H1 (cell line): ENCODE measurements around the gene GARS1. TPM values are rescaled to one million over a fixed set of nuclear protein-coding genes. Genes with fewer than 3 reads are reported as not detected.

Experiments
- CTCF ChIA-PET: fragments of 300-600 bp; sonication (Branson Sonifier 250); formaldehyde crosslinking; loops from one replicate; lab custom pipeline; 2021; ENCODE audit not compliant: partially characterized antibody; lab: Charles Lee
- POLR2A ChIA-PET: fragments of 300-600 bp; sonication (Branson Sonifier 250); formaldehyde crosslinking; loops from one replicate; lab custom pipeline; 2021; ENCODE audit warnings: inconsistent platforms; ENCODE audit not compliant: partially characterized antibody; lab: Charles Lee
- DNase-seq, 2 experiments: peaks; one replicate each; pipeline versions ENCODE4 v3.0.0 to v3.0.0-alpha.2; 2010 to 2022; ENCODE audit warnings: low spot score in 2 of 2, low read depth in 1 of 2, mixed read lengths in 1 of 2
- FAIRE-seq: peaks from 2 replicates; lab custom pipeline; 2011; peaks lifted over from hg19 to GRCh38; lab: Jason Lieb, UNC
- H2AFZ ChIP-seq: 2 replicates; pipeline ENCODE4 v1.8.1; 2012; ENCODE audit warnings: low read length, inconsistent platforms
- H2AK5ac ChIP-seq: 2 replicates; pipeline ENCODE4 v1.6.1; 2013; ENCODE audit warnings: low read depth, low read length
- H2BK120ac ChIP-seq: replicated peaks from 2 replicates; pipeline ENCODE3; 2013; ENCODE audit warnings: low read depth, low read length, inconsistent platforms
- H2BK12ac ChIP-seq: 2 replicates; pipeline ENCODE4 v1.6.1; 2013; ENCODE audit warnings: low read depth, low read length
- H2BK15ac ChIP-seq: 2 replicates; pipeline ENCODE4 v1.6.1; 2013; ENCODE audit warnings: low read length
- H2BK20ac ChIP-seq: 2 replicates; pipeline ENCODE4 v1.6.1; 2013; ENCODE audit warnings: low read length
- H2BK5ac ChIP-seq: 2 replicates; pipeline ENCODE4 v1.6.1; 2013; ENCODE audit warnings: low read depth, low read length
- H3K14ac ChIP-seq: 2 replicates; pipeline ENCODE4 v1.6.1; 2013; ENCODE audit warnings: inconsistent platforms; ENCODE audit not compliant: insufficient read length
- H3K18ac ChIP-seq: 2 replicates; pipeline ENCODE4 v1.6.1; 2013; ENCODE audit warnings: low read length; ENCODE audit errors: extremely low read depth
- H3K23ac ChIP-seq: 2 replicates; pipeline ENCODE4 v1.6.1; 2013; ENCODE audit warnings: inconsistent platforms; ENCODE audit not compliant: insufficient read length
- H3K23me2 ChIP-seq: 2 replicates; pipeline ENCODE4 v1.6.1; 2013; ENCODE audit warnings: low read depth, low read length
- H3K27ac ChIP-seq: 2 replicates; pipeline ENCODE4 v1.6.1; 2011; ENCODE audit warnings: low read depth, low read length, inconsistent platforms
- H3K27me3 ChIP-seq, 4 experiments: replicated peaks in 1 of 4; 1 replicate in 1 of 4; 2 replicates in 3 of 4; pipeline versions ENCODE4 v1.6.1 to v1.8.1; 2011 to 2013; ENCODE audit warnings: low read length in 3 of 4, mild to moderate bottlenecking in 3 of 4, inconsistent platforms in 2 of 4, mixed read lengths in 2 of 4, moderate library complexity in 1 of 4; ENCODE audit not compliant: control insufficient read depth in 3 of 4, insufficient read depth in 3 of 4; ENCODE audit errors: extremely low read depth in 1 of 4
- H3K36me3 ChIP-seq, 4 experiments: 2 replicates each; pipeline versions ENCODE4 v1.6.1 to v1.8.1; 2011 to 2013; ENCODE audit warnings: mild to moderate bottlenecking in 4 of 4, low read length in 3 of 4, moderate library complexity in 2 of 4, control low read depth in 1 of 4, inconsistent platforms in 1 of 4; ENCODE audit not compliant: insufficient read depth in 4 of 4, control insufficient read depth in 2 of 4
- H3K4ac ChIP-seq: replicated peaks from 2 replicates; pipeline ENCODE3; 2013; ENCODE audit warnings: low read length, low read depth, mixed read lengths, inconsistent platforms; ENCODE audit not compliant: insufficient read length
- H3K4me1 ChIP-seq, 4 experiments: replicated peaks in 1 of 4; 1 replicate in 1 of 4; 2 replicates in 3 of 4; pipeline versions ENCODE4 v1.6.1 to v1.8.1; 2011 to 2013; ENCODE audit warnings: low read length in 3 of 4, inconsistent platforms in 2 of 4, mixed read lengths in 1 of 4; ENCODE audit not compliant: insufficient read depth in 4 of 4, control insufficient read depth in 3 of 4
- H3K4me2 ChIP-seq, 2 experiments: 2 replicates each; pipeline versions ENCODE4 v1.6.1 to v1.8.1; 2011 to 2013; ENCODE audit warnings: low read depth in 2 of 2, low read length in 2 of 2, control low read depth in 1 of 2, inconsistent platforms in 1 of 2, mild to moderate bottlenecking in 1 of 2; ENCODE audit not compliant: insufficient read depth in 1 of 2
- H3K4me3 ChIP-seq, 4 experiments: fragments of 200-600, 300-600 bp in 1 of 4; sonication (generic), shearing (Covaris generic), sonication (Bioruptor Twin) in 1 of 4; 2 replicates each; pipeline versions ENCODE4 v1.5.1 to v1.8.1; 2011 to 2016; ENCODE audit warnings: low read length in 4 of 4, low read depth in 3 of 4, control low read depth in 2 of 4, inconsistent platforms in 2 of 4, mild to moderate bottlenecking in 2 of 4, mixed read lengths in 1 of 4, moderate library complexity in 1 of 4; ENCODE audit not compliant: insufficient read depth in 2 of 4; ENCODE audit errors: extremely low read depth in 1 of 4
- H3K56ac ChIP-seq: replicated peaks from 2 replicates; pipeline ENCODE3; 2013; ENCODE audit warnings: low read depth, mild to moderate bottlenecking, mixed read lengths, low read length, inconsistent platforms; ENCODE audit not compliant: insufficient read length
- H3K79me1 ChIP-seq: 2 replicates; pipeline ENCODE4 v1.6.1; 2013; ENCODE audit warnings: low read depth, low read length, control low read depth
- H3K79me2 ChIP-seq, 2 experiments: 2 replicates each; pipeline versions ENCODE4 v1.6.1 to v1.8.1; 2012 to 2013; ENCODE audit warnings: low read length in 2 of 2, mild to moderate bottlenecking in 2 of 2, inconsistent platforms in 1 of 2; ENCODE audit not compliant: insufficient read depth in 2 of 2, control insufficient read depth in 1 of 2
- H3K9ac ChIP-seq, 4 experiments: replicated peaks in 1 of 4; 1 replicate in 1 of 4; 2 replicates in 3 of 4; pipeline versions ENCODE4 v1.6.1 to v1.8.1; 2011 to 2013; ENCODE audit warnings: low read depth in 3 of 4, low read length in 3 of 4, control low read depth in 2 of 4, mild to moderate bottlenecking in 2 of 4, moderate library complexity in 2 of 4, inconsistent platforms in 1 of 4; ENCODE audit errors: extremely low read depth in 1 of 4
- H3K9me3 ChIP-seq, 2 experiments: 2 replicates each; pipeline versions ENCODE4 v1.6.1 to v1.8.1; 2012 to 2013; ENCODE audit warnings: mild to moderate bottlenecking in 2 of 2, moderate library complexity in 2 of 2, control low read depth in 1 of 2, inconsistent platforms in 1 of 2, low read depth in 1 of 2, low read length in 1 of 2, mixed read lengths in 1 of 2; ENCODE audit not compliant: insufficient read depth in 2 of 2
- H4K20me1 ChIP-seq, 2 experiments: replicated peaks in 1 of 2; 2 replicates each; pipeline versions ENCODE3 to v1.8.1; 2011 to 2013; ENCODE audit warnings: inconsistent platforms in 2 of 2, low read length in 2 of 2, mild to moderate bottlenecking in 1 of 2; ENCODE audit not compliant: insufficient read depth in 2 of 2, control insufficient read depth in 1 of 2
- H4K5ac ChIP-seq: 2 replicates; pipeline ENCODE4 v1.6.1; 2013; ENCODE audit warnings: low read length, low read depth, mixed read lengths, inconsistent platforms; ENCODE audit not compliant: insufficient read length
- H4K8ac ChIP-seq: 2 replicates; pipeline ENCODE4 v1.8.0; 2013; ENCODE audit warnings: mild to moderate bottlenecking, moderate library complexity, low read length, inconsistent platforms; ENCODE audit not compliant: insufficient read depth; ENCODE audit errors: extremely low read depth
- H4K91ac ChIP-seq: replicated peaks from 2 replicates; pipeline ENCODE3; 2013; ENCODE audit warnings: low read length, mixed read lengths, inconsistent platforms; ENCODE audit not compliant: insufficient read length
- BRCA1 ChIP-seq: IDR thresholded peaks from 2 replicates; pipeline ENCODE4 v1.6.1; 2012; ENCODE audit warnings: low read depth, low read length, improper control_type of control experiment
- CBX5 ChIP-seq: fragments of 300-800, 300-1000 bp; sonication (generic); IDR thresholded peaks from 2 replicates; pipeline ENCODE4 v1.7.1; 2016; ENCODE audit warnings: antibody characterized with exemption, low read length, low read depth
- KDM5A ChIP-seq: fragments of 200-600 bp; IDR thresholded peaks from 2 replicates; pipeline ENCODE4 v1.7.1; 2012; ENCODE audit warnings: mild to moderate bottlenecking, low read length, inconsistent platforms, mixed read lengths
- POU5F1 ChIP-seq: IDR thresholded peaks from 2 replicates; pipeline ENCODE4 v1.6.1; 2011; ENCODE audit warnings: low read depth, mild to moderate bottlenecking, low read length, moderate library complexity
- RNF2 ChIP-seq: fragments of 200-900, 300-1000 bp; sonication (generic); IDR thresholded peaks from 2 replicates; pipeline ENCODE4 v1.7.1; 2016; ENCODE audit warnings: borderline replicate concordance, low read depth, mild to moderate bottlenecking, antibody characterized with exemption, low read length; ENCODE audit not compliant: poor library complexity, severe bottlenecking; ENCODE audit errors: missing control alignments
- SIRT6 ChIP-seq: IDR thresholded peaks from one replicate; pipeline ENCODE4 v1.7.1; 2012; ENCODE audit warnings: low read length, inconsistent platforms
- TAF1 ChIP-seq: IDR thresholded peaks from 2 replicates; pipeline ENCODE4 v1.6.1; 2011; ENCODE audit warnings: mild to moderate bottlenecking, low read depth, low read length
- TCF12 ChIP-seq: IDR thresholded peaks from 2 replicates; pipeline ENCODE4 v1.6.1; 2011; ENCODE audit warnings: low read depth, mild to moderate bottlenecking, low read length
- WGBS, 2 experiments: shearing (Covaris generic) in 1 of 2; methylation state at CpG; one replicate each; pipeline versions ENCODE4 v1.1.6 to v1.1.7; 2013 to 2015; ENCODE audit warnings: low lambda C conversion rate in 2 of 2, mixed read lengths in 2 of 2, inconsistent platforms in 1 of 2, low coverage in 1 of 2, missing lambda C conversion rate in 1 of 2; ENCODE audit not compliant: insufficient replicate concordance in 2 of 2, insufficient coverage in 1 of 2, insufficient read length in 1 of 2; ENCODE audit errors: extremely low coverage in 1 of 2, missing lambda C conversion rate in 1 of 2; 5-methylcytosine and 5-hydroxymethylcytosine counted together
- polyA plus RNA-seq, 7 experiments: library from polyadenylated mRNA; depleted of rRNA in 3 of 7; stranded (reverse) in 5 of 7; unstranded in 2 of 7; fragments of >200 nt in 5 of 7; fragments of 200-250 nt in 2 of 7; gene quantifications; 1 replicate in 5 of 7; 2 replicates in 1 of 7; 4 replicates in 1 of 7; pipeline versions ENCODE4 v1.2.1 to v1.2.3, GENCODE V29; 2011 to 2013; ENCODE audit warnings: missing spikeins in 2 of 7, mixed read lengths in 2 of 7
- total RNA-seq: library from RNA; stranded (reverse); fragmentation: NEBNext Ultra II Directional; extraction: Animal tissue kit (Norgen Biotek cat#: 25700); gene quantifications from 2 replicates; pipeline ENCODE4 v1.2.1, GENCODE V29; 2021

Gene GARS1
- total and polyA plus RNA-seq, 2 of the 8 experiments (the other 6 are each of a cell fraction or from before 2014, with no cell fraction given) = 270 to 476 TPM

GRCh38 chr7:30604901-30605300 is 10.2 kb downstream of the GARS1 start:
- Histone ChIP-seq H4K91ac (no peak overlapping the region), H4K8ac (no peak overlapping the region), H3K27ac (no peak overlapping the region), H2BK20ac (no peak overlapping the region), H3K23ac (no peak overlapping the region), H2BK120ac (no peak overlapping the region), H3K79me1 (no peaks in the 10 kb centered on the region), H2AK5ac (no peak overlapping the region), H3K56ac (no peak overlapping the region), H2AFZ (no peak overlapping the region), H3K9me3 (no peaks in the 10 kb centered on the region), H4K5ac (no peak overlapping the region), H3K9ac (no peak overlapping the region), H2BK12ac (no peak overlapping the region), H3K4me3 (no peak overlapping the region), H3K23me2 (no peaks in the 10 kb centered on the region), H4K20me1 (peaks cover 5% of the 10 kb centered on the region in 2 experiments), H3K4me2 (no peak overlapping the region), H3K14ac (no peak overlapping the region), H3K79me2 (peaks cover 0 to 32% of the 10 kb centered on the region in 2 experiments; a peak in 2 of 4 replicates), H3K4me1 (no peaks in the 10 kb centered on the region), H3K4ac (no peak overlapping the region), H3K18ac (no peak overlapping the region), H2BK5ac (no peak overlapping the region), H3K27me3 (no peaks in the 10 kb centered on the region), H2BK15ac (no peak overlapping the region), H3K36me3 (peaks cover 28 to 97% (median 73%) of the 10 kb centered on the region in 4 experiments)
- 90% methylated on average over 3 of the region's 3 CpGs; no CpG with 5 or more reads in 1 of the 2 experiments for WGBS, 2 experiments
- ChIA-PET CTCF (interaction anchor here (0.5 to 0.8 kb wide), 2 partner anchors 29 to 56 kb away, joined by 3 read pairs; no protein-coding TSS in a partner anchor), POLR2A (interaction anchor here (0.7 to 15.5 kb wide), 6 partner anchors 9 to 151 kb away, joined by 3 to 323 read pairs (median 12); partner anchors contain the start of gene GARS1)
- no peak for TF ChIP-seq POU5F1
- TF ChIP-seq BRCA1 = no peak
- no peak for TF ChIP-seq TCF12
- TF ChIP-seq SIRT6 = no peak
- no peak for TF ChIP-seq TAF1
- no peak for TF ChIP-seq RNF2
- no peak for TF ChIP-seq CBX5
- TF ChIP-seq KDM5A = no peak
- FAIRE-seq = no peak
- no peak for DNase-seq
